HCT116 (cell line): Measurements from ENCODE around the gene GPN1. TPM values are rescaled to one million over a fixed set of nuclear protein-coding genes. Genes with fewer than 3 reads are reported as not detected.
A peak's percentile ranks its signal among the peaks of the same experiment; 100 is the strongest.
"Not testable (repeated sequence)": the region's sequence is repeated elsewhere in the genome, so short reads cannot be mapped to it uniquely, and the experiment has no call there.

ENCODE experiments used
- ATAC-seq: fragments of 200-7000 bp; cut with Tn5 transposase; 2 replicates; pipeline ENCODE4 v1.9.1; 2020; ENCODE audit warnings: mild to moderate bottlenecking, moderate library complexity
- BruUV-seq: library from RNA; stranded (reverse); fragments of 400-500 nt; replicated peaks from 2 replicates; lab custom pipeline; 2021; lab: Mats Ljungman, UMichigan
- CTCF ChIA-PET: fragments of 300-600 bp; sonication (Branson Sonifier 250); formaldehyde crosslinking; loops from one replicate; lab custom pipeline; 2021; ENCODE audit warnings: antibody characterized with exemption; lab: Charles Lee
- POLR2A ChIA-PET: fragments of 300-600, 350-600 bp; sonication (Branson Sonifier 250); formaldehyde crosslinking; loops from one replicate; lab custom pipeline; 2021; ENCODE audit warnings: antibody characterized with exemption; lab: Charles Lee
- RAD21 ChIA-PET, 2 experiments: fragments of 300-600 bp; sonication (Branson Sonifier 250); formaldehyde crosslinking; loops; one replicate each; lab custom pipeline; 2023; ENCODE audit warnings: low total read pairs in 2 of 2; ENCODE audit not compliant: uncharacterized antibody in 2 of 2, unreplicated experiment in 2 of 2, low non-redundant PET in 1 of 2; lab: Charles Lee
- DNase-seq: peaks from one replicate; pipeline ENCODE4 v3.0.0-alpha.2; 2010; ENCODE audit warnings: low read depth, low spot score
- H2AFZ ChIP-seq: fragments of 200-600 bp; shearing (Covaris generic), sonication (generic); 2 replicates; pipeline ENCODE4 v1.6.1; 2017; ENCODE audit warnings: low read depth, mixed run types, mixed read lengths, antibody characterized with exemption, low read length; ENCODE audit not compliant: poor library complexity, severe bottlenecking
- H3K27ac ChIP-seq: 2 replicates; pipeline ENCODE4 v1.5.1; 2012; ENCODE audit warnings: low read depth, low read length
- H3K27me3 ChIP-seq: fragments of 200-600 bp; sonication (generic); 2 replicates; pipeline ENCODE4 v1.6.1; 2016; ENCODE audit warnings: mixed run types, low read length, mixed read lengths; ENCODE audit not compliant: insufficient read depth
- H3K36me3 ChIP-seq, 2 experiments: fragments of 200-500 bp in 1 of 2; fragments of 200-600 bp in 1 of 2; sonication (Bioruptor generic) in 1 of 2; sonication (generic) in 1 of 2; 2 replicates each; pipeline versions ENCODE4 v1.5.1 to v1.6.1; 2014 to 2016; ENCODE audit warnings: low read length in 2 of 2, inconsistent platforms in 1 of 2, mixed read lengths in 1 of 2, mixed run types in 1 of 2; ENCODE audit not compliant: insufficient read depth in 2 of 2, control insufficient read depth in 1 of 2
- H3K4me1 ChIP-seq, 2 experiments: fragments of 200-600 bp in 1 of 2; sonication (generic) in 1 of 2; 2 replicates each; pipeline versions ENCODE4 v1.5.1 to v1.6.1; 2012 to 2017; ENCODE audit warnings: low read length in 2 of 2, inconsistent platforms in 1 of 2, mild to moderate bottlenecking in 1 of 2, mixed read lengths in 1 of 2, mixed run types in 1 of 2, moderate library complexity in 1 of 2; ENCODE audit not compliant: insufficient read depth in 2 of 2, control insufficient read depth in 1 of 2
- H3K4me2 ChIP-seq: fragments of 200-600 bp; sonication (generic); 2 replicates; pipeline ENCODE4 v1.6.1; 2017; ENCODE audit warnings: mixed run types, low read length, mixed read lengths
- H3K4me3 ChIP-seq, 2 experiments: fragments of 200-600 bp in 1 of 2; sonication (generic) in 1 of 2; replicated peaks in 1 of 2; 2 replicates each; pipeline ENCODE4 v1.5.1; 2011 to 2016; ENCODE audit warnings: low read length in 2 of 2, control low read depth in 1 of 2, low read depth in 1 of 2, mild to moderate bottlenecking in 1 of 2, mixed read lengths in 1 of 2, mixed run types in 1 of 2
- H3K79me2 ChIP-seq: fragments of 200-600 bp; sonication (generic); 2 replicates; pipeline ENCODE4 v1.6.1; 2017; ENCODE audit warnings: mild to moderate bottlenecking, mixed run types, low read length, moderate library complexity, mixed read lengths; ENCODE audit not compliant: insufficient read depth
- H3K9ac ChIP-seq: fragments of 200-600 bp; sonication (generic); 2 replicates; pipeline ENCODE4 v1.6.1; 2016; ENCODE audit warnings: low read length, mixed read lengths
- H3K9me2 ChIP-seq: fragments of 200-600 bp; sonication (generic), shearing (Covaris generic); 2 replicates; pipeline ENCODE4 v1.6.1; 2017; ENCODE audit warnings: mixed run types, mild to moderate bottlenecking, moderate library complexity; ENCODE audit not compliant: insufficient read depth
- H3K9me3 ChIP-seq, 2 experiments: fragments of 200-500 bp in 1 of 2; fragments of 200-600 bp in 1 of 2; sonication (Bioruptor generic) in 1 of 2; sonication (generic) in 1 of 2; 2 replicates each; pipeline ENCODE4 v1.6.1; 2014 to 2017; ENCODE audit warnings: low read length in 2 of 2, mixed read lengths in 2 of 2, inconsistent platforms in 1 of 2, low read depth in 1 of 2, mild to moderate bottlenecking in 1 of 2, mixed run types in 1 of 2, moderate library complexity in 1 of 2; ENCODE audit not compliant: control insufficient read depth in 1 of 2, insufficient read depth in 1 of 2
- H4K20me1 ChIP-seq: fragments of 200-600 bp; sonication (generic), shearing (Covaris generic); 2 replicates; pipeline ENCODE4 v1.6.1; 2017; ENCODE audit warnings: mixed run types, mild to moderate bottlenecking, moderate library complexity; ENCODE audit not compliant: insufficient read depth
- CBX3 ChIP-seq: IDR thresholded peaks from 2 replicates; pipeline ENCODE4 v1.6.1; 2012; ENCODE audit warnings: low read depth
- EGR1 ChIP-seq: IDR thresholded peaks from 2 replicates; pipeline ENCODE4 v1.6.1; 2012; ENCODE audit warnings: low read depth
- ELF1 ChIP-seq: IDR thresholded peaks from 2 replicates; pipeline ENCODE4 v1.6.1; 2012; ENCODE audit warnings: low read depth, borderline replicate concordance
- EZH2 ChIP-seq: fragments of 200-600 bp; sonication (generic); IDR thresholded peaks from 2 replicates; pipeline ENCODE4 v1.6.1; 2017; ENCODE audit warnings: antibody characterized with exemption, mixed run types
- MAX ChIP-seq: IDR thresholded peaks from 2 replicates; pipeline ENCODE4 v1.6.1; 2012
- SIN3A ChIP-seq: IDR thresholded peaks from 2 replicates; pipeline ENCODE4 v1.6.1; 2012; ENCODE audit warnings: low read depth
- TCF7L2 ChIP-seq: IDR thresholded peaks from 2 replicates; pipeline ENCODE4 v1.7.0; 2011; ENCODE audit warnings: borderline replicate concordance, inconsistent platforms; ENCODE audit not compliant: insufficient read depth, insufficient read length; ENCODE audit errors: extremely low read depth
- intact Hi-C: fragments of 100-400 bp; cut with micrococcal nuclease; formaldehyde crosslinking; loops from 2 replicates; pipeline ENCODE4 v1.10.0; 2022
- total RNA-seq: library from RNA; stranded (reverse); gene quantifications from one replicate; pipeline ENCODE4 v1.2.1, GENCODE V29; 2021; ENCODE audit not compliant: unreplicated experiment

GPN1 gene
- total RNA-seq, 1 experiment from 2014 or later = 34.3 TPM

- no peak for TF ChIP-seq TCF7L2
- TF ChIP-seq EZH2 = no peak
- no peak for TF ChIP-seq EGR1
- TF ChIP-seq SIN3A = no peak
- TF ChIP-seq CBX3 = peak; percentile 64; the same call in 1 of the 2 replicates
- TF ChIP-seq, all 23 proteins: peak for 9
Observed at GRCh38 chr2:27683390-27684071, 54.7 kb downstream of the GPN1 start (continued).

- H4K20me1 ChIP-seq, ATAC-seq, intact Hi-C loops: not testable (repeated sequence)
Observed at GRCh38 chr2:27685006-27685405, 56.2 kb downstream of the GPN1 start.

GRCh38 chr2:27685577-27685976 is 56.7 kb downstream of the GPN1 start:
- Histone ChIP-seq H3K27me3 (no peaks in the 10 kb centered on the region), H4K20me1 (no peaks in the 10 kb centered on the region), H3K27ac (no peak overlapping the region), H2AFZ (no peak overlapping the region), H3K4me3 (no peak overlapping the region), H3K9me3 (no peaks in the 10 kb centered on the region), H3K9me2 (no peaks in the 10 kb centered on the region), H3K4me2 (no peak overlapping the region), H3K4me1 (peaks cover 25 to 35% of the 10 kb centered on the region in 2 experiments), H3K9ac (no peak overlapping the region), H3K36me3 (peaks cover 5 to 14% of the 10 kb centered on the region in 2 experiments; a peak in 3 of 4 replicates)
- ATAC-seq (no peak), DNase-seq (no peak)
- intact Hi-C loops = no loop called here
- POLR2A ChIA-PET = no interaction called here
- BruUV-seq = no TSS peak
- RAD21 ChIA-PET = no interaction called here
- CTCF ChIA-PET = no interaction called here
- TF ChIP-seq SIN3A (no peak), MAX (no peak), ELF1 (no peak)
- TF ChIP-seq, all 23 proteins: peak for 0
- no peaks in the 10 kb centered on the region for H3K79me2 ChIP-seq

More at GRCh38 chr2:27685006-27685405, 56.2 kb downstream of the GPN1 start:
- CTCF ChIA-PET = interaction anchor here (2.3 kb wide), 1 partner anchor 19 kb away, joined by 22 read pairs; no protein-coding TSS in a partner anchor
- H2AFZ ChIP-seq, RAD21 ChIA-PET, H3K9ac ChIP-seq, DNase-seq, H3K9me3 ChIP-seq, H3K4me2 ChIP-seq, BruUV-seq, H3K27ac ChIP-seq, POLR2A ChIA-PET, H3K4me3 ChIP-seq, H3K27me3 ChIP-seq, H3K9me2 ChIP-seq, H3K79me2 ChIP-seq: not testable (repeated sequence)
- peaks cover 25 to 35% of the 10 kb centered on the region in 2 experiments for H3K4me1 ChIP-seq
- peaks cover 5 to 14% of the 10 kb centered on the region in 2 experiments; a peak in 3 of 4 replicates for H3K36me3 ChIP-seq
